SK-N-SH (cell line): ENCODE results near the gene ACAP2.

ENCODE experiments used
- JUND ChIP-seq: IDR thresholded peaks from 2 replicates; pipeline ENCODE4 v1.4.0; 2012
- POLR2AphosphoS5 ChIP-seq: IDR thresholded peaks from 2 replicates; pipeline ENCODE4 v1.6.1; 2012; ENCODE audit warnings: low read depth, low read length
- TCF12 ChIP-seq: IDR thresholded peaks from 2 replicates; pipeline ENCODE4 v1.4.0; 2012

DNA sequence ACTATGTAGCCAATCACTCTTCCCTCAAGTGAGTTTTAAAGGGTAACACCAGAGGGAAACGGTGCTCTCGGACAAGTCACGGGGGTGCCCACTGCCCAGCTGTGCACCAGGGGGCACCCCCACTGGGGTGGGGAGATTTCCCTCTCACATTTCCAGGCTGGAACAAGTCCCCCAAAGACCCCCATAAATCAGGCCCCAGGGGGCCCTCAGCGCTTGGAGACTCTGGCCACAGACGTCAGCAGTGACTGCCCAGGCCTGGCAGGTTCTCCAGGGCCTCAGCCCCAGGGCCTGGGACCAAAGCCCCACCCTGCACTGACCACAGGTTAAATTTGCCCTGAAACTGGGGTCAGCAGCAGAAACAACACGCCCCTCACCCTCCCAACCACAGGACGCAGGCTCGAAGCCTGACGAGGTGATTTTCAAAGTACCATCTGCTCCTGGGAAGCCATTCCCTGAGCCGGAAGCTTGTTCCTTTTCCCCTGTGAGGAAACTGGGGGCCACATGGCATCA lies 188.8 kb downstream of the ACAP2 start:
- TF ChIP-seq TCF12 (no peak), JUND (no peak), POLR2AphosphoS5 (no peak)
